Right lobe of liver (tissue), 4 donors: ENCODE results near the gene TRIM71.

Experiments
- CTCF ChIP-seq, 4 donors: fragments of 200-600 bp in 3 of 4; fragments of 450-650 bp in 1 of 4; IDR thresholded peaks; one replicate each; pipeline versions ENCODE4 v1.5.1 to v1.8.0; 2016 to 2022; ENCODE audit warnings: antibody characterized with exemption in 4 of 4, mild to moderate bottlenecking in 2 of 4
- POLR2A ChIP-seq: fragments of 450-650 bp; IDR thresholded peaks from one replicate; pipeline ENCODE4 v1.6.1; 2017; ENCODE audit warnings: antibody characterized with exemption, mild to moderate bottlenecking
- donor health status: DM: no; HTN: no; CAD: no.
- donor health status: DM: no; HTN: no; CAD: no.
- donor health status: DM: no; HTN: yes; CAD: no.

- TF ChIP-seq CTCF (IDR thresholded peaks at IDR 0.05), result no peak
- no peak for TF ChIP-seq POLR2A
Measured at GRCh38 chr3:32872487-32873382, 54.9 kb downstream of the TRIM71 start.
